GM21529 (cell line): ENCODE data around the gene STK38.

ENCODE experiments used
- ATAC-seq: cut with Tn5 transposase; IDR thresholded peaks from one replicate; pipeline ENCODE4 v1.9.1; 2021; ENCODE audit not compliant: unreplicated experiment

STK38 gene

DNA sequence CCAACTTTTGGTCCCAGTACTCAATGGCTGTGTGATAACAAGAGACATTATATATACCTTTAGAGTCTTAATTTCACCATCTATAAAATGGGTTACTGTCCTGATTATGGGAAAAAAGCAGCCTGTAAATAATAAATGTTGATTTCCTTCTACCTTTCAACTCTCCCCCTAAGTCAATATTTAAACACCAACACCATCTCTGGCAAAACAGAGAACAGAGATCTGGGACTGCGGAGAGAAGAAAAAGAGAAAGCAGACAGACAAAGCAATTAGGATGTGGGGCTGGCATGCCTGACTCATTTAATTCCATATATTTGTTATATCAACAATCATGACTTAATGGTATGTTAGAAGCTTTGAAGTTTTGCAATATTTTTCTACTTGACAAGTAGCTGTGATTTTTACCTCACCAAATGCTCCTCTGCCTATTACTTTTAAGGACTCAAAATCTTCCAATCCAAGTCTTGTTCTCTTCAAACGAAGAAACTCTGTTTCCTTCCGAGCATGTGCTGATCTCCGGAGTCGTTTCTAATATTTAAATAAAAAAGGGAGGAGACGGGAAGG lies 23.3 kb downstream of the STK38 start:
- no peak for ATAC-seq

DNA sequence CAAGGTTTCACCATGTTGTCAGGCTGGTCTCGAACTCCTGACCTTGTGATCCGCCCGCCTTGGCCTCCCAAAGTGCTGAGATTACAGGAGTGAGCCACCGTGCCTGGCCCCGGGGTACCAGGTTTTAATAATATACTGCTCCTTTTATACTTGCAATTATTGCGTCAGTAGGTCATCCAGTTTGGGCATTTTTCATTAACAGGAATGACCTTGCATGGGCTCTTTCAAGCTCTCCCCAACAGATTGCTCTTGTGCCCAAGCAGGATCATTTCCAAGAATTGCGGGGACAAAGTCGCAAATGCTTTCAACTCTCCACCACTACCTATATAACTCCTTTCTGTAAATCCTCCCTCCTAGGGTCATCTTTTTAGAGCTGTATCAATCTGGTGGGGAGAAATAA lies 23.8 kb downstream of the STK38 start:
- no peak for ATAC-seq

DNA sequence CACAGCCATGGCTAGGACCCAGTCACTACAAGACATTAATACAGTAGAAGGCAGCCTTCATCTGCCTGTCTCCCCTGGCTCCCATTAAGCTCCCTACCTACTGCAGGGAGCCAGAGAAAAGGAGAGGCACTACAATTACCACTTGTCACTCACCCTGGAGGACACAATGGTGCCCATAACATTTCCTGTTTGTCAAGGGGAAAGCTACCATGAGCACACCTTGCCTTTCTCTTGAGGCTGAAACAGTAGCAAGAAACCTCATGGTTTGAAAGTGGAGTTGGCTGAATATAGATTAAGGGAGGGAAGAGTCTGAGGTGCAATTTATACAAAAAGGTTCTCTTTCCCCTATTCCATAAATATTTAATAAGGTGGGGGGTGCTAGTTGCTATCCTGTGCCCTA lies 27.9 kb downstream of the STK38 start:
- no peak for ATAC-seq

- ATAC-seq = no peak
These were observed 29.9 kb downstream of the STK38 start for GRCh38 chr6:36517408-36517807.

- ATAC-seq = no peak
These were observed 30.3 kb downstream of the STK38 start for GRCh38 chr6:36516988-36517387.

GRCh38 chr6:36516559-36516958 lies 30.7 kb downstream of the STK38 start:
- no peak for ATAC-seq

DNA sequence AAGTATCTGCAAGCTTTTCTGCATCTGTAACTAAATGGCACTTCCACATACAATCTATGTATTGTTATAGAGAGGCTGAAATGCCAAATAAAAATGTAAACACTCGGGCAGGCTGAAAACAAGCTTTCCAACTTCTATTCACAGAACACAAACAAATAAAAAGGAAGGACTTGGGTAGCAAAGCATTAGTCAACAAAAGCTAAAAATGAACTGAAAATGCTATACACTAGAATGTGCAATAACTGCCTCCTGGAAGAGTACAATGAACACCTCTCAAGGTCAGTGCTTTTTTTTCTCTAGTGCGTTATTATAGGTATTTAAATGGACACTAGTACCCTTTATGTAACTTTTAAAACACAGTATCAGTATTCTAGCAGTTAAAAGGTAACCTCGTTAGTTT lies 31.4 kb downstream of the STK38 start:
- ATAC-seq = no peak

DNA sequence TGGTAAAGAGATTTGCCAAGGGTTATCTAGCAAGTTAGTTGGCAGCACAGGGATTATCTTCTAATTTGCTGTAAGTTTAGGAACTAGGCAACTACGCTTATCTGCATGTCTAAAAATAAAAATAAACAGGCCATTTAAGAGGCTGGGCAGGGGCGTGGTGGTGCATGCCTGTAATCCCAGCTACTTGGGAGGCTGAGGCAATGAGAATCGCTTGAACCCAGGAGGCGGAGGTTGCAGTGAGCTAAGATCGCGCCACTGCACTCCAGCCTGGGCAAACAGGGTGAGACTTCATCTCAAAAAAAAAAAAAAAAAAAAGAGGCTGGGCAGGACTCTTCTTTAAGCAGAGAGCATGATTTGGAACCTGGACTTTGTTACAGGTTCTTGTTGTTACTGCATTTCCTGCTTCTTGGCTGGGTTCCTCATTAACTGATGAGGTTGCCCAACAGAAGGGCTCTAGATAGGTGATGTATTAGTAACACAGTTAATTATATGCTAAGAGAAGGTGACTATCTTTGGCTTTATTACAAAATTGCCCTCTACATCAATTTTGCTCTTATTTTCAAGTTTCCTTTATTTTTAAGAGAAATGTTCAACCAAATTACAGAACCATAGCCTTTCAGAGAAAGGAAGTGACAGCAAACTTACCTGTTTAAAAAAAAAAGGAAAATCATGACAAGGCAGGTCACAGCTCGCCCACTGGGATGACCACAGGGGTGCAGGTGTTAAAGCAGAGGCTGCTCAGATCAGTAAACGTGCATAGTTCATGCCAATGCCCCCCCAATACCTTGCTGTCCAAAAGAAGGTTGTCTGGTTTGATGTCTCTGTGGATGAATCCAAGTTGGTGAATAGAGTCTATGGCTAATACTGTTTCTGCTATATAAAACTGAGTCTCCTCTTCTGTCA lies 32.5 kb downstream of the STK38 start:
- no peak for ATAC-seq

GRCh38 chr6:36510365-36510764 lies 36.9 kb downstream of the STK38 start:
- ATAC-seq = no peak

GRCh38 chr6:36508532-36508931 lies 38.7 kb downstream of the STK38 start:
- ATAC-seq = no peak

DNA sequence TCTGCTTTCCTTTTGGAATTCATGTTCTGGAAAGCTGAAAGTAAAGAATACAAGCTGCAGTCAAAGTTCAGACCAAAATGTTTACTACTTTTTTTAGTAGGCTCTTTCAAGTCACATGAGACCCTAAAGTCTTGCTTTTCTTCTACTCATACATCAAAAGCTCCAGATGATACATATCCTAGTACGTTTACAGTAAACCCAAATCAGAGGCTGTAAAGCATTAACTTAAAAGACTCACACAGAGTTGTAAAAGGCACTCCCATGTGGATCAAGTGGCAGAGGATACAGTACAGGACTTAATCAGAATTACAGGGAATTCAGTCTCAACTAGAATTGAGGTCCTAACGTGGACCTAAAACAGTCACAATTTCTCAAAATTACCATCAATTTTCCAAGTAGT lies 40.7 kb downstream of the STK38 start:
- no peak for ATAC-seq

DNA sequence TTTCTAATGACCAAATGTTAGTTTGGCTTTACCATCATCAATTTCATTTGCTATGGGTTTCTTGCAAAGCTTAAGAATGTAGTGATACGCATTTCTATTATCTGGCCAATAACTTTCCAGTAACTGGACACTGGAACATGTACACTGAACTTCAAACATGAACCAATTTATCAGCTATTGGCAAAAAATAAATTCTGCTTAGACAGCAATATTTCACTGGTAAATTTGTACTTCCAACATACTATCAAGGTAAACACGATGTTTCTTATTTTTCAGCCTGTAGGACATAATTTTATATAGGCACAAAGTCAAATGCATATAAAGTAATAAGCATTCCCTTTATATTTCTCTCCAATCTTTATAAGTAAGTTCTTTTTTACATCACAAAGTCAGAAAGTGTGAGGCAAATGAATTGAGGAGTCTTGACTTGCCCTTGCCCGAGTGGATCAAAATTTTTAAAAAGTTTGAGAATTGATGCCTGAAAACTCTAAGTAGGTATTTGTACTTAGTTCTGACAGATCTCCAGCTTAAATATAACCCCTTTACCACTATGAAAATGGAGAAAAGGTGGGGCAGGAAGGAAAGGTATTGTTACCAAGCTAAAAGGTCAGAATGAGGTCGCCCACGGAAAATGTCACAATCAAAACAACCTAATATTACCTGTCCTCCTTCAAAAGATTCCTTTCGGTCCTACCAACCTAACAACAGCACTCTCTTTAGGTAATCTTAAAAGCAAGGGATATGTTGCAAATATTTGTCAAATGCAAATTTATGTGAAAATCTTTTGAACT lies 41.3 kb downstream of the STK38 start:
- no peak for ATAC-seq

- no peak for ATAC-seq
These were observed 42.3 kb downstream of the STK38 start for GRCh38 chr6:36504982-36505381.

- no peak for ATAC-seq
These were observed 43.1 kb downstream of the STK38 start for GRCh38 chr6:36504181-36504580.

GRCh38 chr6:36501686-36502085 lies 45.6 kb downstream of the STK38 start:
- ATAC-seq = no peak

GRCh38 chr6:36499918-36500317 lies 47.4 kb downstream of the STK38 start:
- ATAC-seq = no peak

GRCh38 chr6:36495086-36495485 lies 52.2 kb downstream of the STK38 start:
- no peak for ATAC-seq

DNA sequence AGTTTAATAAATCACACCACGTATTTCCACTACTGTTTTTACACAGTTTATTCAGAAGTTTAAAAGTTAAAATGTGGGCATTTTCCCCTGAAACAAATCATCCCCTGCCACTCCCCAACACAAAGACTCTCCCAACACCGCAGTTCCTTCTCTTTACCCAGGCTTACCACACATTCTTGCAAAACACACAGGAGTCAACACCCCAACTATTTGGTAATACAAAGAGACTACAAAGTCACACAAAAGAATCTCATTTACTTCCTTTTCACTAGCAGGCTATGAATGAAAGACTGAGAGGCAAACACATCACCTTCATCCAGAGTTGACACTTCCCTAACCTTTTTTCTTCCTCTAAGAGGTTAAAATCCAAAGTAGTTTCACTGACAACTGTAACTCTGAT lies 53.4 kb downstream of the STK38 start:
- ATAC-seq = no peak

DNA sequence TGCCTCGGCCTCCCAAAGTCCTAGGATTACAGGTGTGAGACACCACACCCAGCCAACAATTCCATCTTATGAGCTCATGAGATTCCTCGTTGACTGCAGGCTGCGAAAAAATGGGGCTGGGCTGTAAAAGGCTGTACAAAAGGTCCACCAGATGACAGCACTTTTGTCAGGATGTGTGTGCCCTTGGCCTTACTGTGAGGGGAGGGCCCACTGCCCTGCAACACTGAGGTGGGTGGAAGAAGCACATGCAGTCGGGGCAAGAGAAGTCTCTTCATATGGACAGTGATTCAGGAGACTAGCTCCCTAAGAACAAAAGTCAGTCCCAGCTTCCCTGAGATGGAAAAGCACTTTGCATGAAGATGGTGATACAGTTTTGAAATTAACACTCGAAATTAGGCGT lies 54.0 kb downstream of the STK38 start:
- ATAC-seq = no peak

- no peak for ATAC-seq
These were observed 54.7 kb downstream of the STK38 start for GRCh38 chr6:36492621-36493020.

GRCh38 chr6:36492092-36492491 lies 55.2 kb downstream of the STK38 start:
- no peak for ATAC-seq
